Fibroblast of upper back skin (primary cell): ENCODE measurements around the gene MBP.

Source experiments
- DNase-seq: peaks from one replicate; pipeline ENCODE4 v3.0.0-alpha.2; 2013

MBP gene

DNA sequence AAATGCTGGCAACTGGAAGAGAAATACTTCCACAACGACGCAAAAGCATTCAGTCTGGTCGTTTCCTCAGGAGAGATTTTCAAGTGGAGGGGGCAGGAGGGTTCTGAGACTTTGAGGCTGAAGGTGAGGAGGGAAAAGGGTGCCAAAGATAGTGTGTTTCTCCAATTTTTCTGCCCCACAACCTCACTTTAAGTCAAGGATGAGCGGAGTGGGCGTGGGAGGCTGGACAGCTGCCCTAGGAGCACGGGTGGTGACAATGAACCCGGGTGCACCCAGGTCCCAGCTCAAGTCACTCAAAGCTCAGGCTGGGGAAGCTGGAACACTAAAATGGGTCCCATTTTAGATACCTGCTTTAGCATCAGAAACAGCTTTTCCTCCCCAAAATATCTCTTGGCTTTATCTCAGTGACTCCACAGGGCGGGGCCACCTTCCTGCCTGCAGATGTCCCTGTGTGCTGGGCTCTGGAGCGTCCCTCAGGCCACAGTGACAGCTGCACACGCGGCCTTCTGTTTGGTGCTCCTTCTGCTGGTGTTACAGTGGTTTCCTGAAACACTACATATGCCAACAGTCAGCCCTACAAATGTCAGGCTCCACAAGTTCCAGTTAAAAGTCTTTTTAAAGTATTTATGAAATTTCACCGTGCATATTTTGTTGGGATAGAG lies 1.4 kb upstream of the MBP start:
- no peak for DNase-seq

DNA sequence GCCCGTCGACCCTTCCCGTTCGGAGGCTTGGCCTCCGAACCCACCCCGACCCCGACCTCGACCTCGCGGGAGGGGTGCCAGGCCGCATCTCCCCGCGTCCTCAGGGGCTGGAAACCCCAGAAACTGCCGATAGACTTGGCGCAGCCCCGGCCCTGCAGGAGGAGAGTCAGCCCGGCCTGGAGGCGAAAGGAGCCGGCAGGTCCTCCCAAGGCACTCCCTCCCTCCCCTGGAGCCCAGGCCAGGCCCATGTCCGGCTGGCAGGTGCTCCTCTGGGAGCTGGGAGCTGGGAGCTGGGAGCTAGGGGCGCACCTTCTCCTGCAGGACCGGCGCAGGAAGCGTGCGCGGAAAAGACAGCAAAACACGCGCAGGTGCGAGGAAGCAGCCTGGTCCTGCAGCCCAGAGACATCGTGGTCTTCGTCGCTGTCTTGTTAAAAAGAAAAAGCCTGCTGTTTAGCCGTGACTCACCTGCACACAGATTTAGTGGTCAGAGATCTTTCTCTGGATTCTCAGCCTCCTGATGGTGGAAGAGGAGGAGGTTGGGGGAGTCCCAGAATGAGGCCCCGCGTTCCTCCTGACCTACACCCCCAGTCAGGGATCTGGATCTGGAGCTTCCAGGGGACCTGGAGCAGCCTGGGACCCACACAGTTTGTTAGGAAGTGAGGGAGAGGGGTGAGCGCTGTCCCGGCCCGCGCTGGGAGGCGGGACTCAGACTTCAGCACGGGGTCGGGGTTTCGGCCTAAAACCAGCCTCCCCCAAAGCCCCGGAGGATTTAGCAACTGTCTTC lies 660 bp upstream of the MBP start:
- no peak for DNase-seq

GRCh38 chr18:77131652-77132368 lies 773 bp downstream of the MBP start:
- no peak for DNase-seq

- no peak for DNase-seq
Measured at GRCh38 chr18:77131100-77131651, 1.4 kb downstream of the MBP start.

- DNase-seq, result no peak
Measured at GRCh38 chr18:77130229-77131099, 2.1 kb downstream of the MBP start.

- peak; percentile 88 for DNase-seq
Measured at GRCh38 chr18:77129150-77129551, 3.4 kb downstream of the MBP start.

GRCh38 chr18:77127769-77128671 lies 4.6 kb downstream of the MBP start:
- peak; percentile 97 for DNase-seq

DNA sequence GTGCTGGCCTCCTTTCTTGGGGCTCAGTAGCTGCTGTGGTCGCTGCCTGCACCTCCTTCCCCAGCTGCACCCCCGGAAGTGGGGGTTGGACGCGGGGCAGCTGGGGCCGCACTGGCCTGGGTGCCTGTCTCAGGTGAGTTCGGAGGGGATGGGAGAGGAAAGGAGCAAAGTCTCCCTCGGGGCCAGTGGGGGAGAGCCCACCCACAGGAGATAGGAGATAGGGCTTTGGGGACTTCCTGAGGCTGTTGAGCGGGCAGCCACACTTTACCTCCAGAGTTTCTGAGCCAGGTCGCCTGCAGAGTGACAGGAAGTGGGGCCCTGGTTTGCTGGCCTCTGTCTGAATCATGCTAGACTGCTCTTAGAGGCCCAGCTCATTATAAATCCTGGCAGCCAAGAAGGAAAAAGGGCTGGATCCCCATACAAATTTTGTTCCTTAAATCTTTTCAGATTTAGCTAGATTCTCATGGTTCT lies 8.1 kb downstream of the MBP start:
- DNase-seq, result no peak

GRCh38 chr18:77123320-77124231 lies 9.0 kb downstream of the MBP start:
- DNase-seq, result no peak

GRCh38 chr18:77121523-77121922 lies 11.1 kb downstream of the MBP start:
- DNase-seq, result no peak

- no peak for DNase-seq
Measured at GRCh38 chr18:77119851-77120491, 12.6 kb downstream of the MBP start.

GRCh38 chr18:77119101-77119850 lies 13.3 kb downstream of the MBP start:
- DNase-seq, result no peak

DNA sequence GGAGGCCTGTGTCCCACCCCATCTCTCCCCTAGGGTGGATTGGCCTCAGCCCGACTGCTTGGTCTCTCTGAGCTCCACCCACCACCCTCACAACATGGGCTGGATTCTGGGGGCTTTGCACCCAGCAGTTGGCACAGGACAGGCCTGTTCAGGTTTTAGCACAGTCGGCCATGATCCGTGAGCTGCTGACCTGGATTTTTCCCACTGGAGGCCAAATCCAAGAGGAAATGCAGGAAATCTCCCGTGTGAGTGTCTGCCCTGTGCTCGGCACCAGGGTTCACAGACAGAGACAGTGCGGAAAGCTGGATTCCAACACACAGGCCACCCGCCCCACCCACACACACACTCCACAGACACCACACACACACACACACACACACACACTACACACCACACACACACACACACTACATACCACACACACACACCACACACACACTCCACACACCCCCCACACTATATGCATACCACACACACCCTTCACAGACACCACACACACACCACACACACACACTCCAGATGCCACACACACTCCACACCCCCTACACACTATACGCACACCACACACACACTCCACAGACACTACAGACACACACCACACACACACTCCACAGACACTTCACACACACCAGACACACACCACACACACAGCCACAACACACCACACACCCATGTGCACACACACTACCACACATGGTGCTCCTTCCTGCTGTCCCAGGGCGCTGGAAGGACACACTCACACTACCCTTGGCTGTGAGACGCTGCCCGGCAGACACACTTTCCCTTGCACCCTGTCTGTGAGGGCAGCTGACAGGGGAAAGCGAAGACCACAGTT lies 14.1 kb downstream of the MBP start:
- DNase-seq, result no peak

DNA sequence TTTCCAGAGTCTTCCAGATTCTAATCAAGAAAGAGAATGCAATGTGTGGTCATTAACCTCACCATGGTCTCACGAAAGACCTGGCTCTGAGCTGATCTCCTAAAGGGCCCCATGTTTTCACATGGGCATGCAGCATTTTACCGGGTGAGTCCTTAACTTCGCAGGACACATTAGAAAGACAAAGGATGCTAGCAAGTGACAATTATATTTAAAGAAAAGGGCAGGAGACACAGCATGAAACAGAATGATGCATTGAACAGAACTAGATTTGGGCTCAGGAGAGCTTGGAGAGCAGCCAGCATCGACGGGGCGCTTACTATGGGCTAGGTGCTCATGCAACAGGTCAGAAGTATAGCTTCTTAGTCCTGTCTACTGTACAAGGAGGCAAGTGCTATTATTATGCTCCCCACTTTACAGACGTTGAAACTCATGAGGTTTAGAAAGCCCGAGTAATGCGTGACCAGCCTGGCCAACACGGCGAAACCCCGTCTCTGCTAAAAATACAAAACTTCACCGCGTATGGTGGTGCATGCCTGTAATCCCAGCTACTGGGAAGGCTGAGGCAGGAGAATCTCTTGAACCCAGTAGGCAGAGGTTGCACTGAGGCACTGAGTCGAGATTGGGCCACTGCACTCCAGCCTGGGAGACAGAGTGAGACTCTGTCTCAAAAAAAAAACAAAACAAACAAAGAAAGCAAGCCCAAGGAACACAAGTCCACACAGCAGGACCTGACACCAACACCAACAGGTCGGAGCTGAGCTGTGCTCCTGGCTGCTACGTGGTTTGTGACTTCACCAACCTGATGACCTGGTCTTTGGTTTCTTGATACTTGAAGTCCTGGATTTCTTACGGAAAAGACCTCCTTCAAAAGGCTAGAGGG lies 16.1 kb downstream of the MBP start:
- no peak for DNase-seq

DNA sequence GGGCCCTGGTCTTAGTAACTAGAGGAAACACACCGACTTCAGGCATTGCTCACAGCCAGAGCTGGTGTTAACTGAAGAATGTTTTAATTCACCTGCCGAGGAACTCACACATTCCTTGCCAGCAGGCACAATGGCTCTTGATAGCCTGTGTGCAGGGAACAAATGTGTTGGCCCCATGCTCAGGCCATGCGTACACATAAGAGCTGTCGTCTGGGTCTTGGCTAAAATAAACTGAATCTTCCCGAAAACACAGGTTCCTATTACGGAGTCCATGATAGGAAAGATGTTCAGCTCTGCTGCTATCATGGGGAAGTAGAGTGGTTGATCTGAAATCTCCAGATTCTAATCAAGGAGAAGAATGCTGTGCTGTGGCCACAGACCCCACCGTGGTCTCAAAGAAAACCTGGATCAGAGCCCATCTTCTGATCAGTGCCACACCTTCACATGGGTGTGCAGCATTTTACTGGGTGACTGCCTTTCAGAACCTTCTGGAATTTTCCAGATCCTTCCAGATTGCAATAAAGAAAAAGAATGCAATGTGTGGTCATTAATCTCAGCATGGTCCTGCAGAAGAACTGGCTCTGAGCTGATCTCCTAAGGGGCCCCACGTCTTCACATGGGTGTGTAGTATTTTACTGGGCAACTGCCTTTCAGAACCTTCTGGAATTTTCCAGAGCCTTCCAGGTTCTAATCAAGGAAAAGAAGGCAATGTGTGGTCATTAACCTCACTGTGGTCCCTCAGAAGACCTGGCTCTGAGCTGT lies 17.2 kb downstream of the MBP start:
- DNase-seq, result no peak
